ENCODE data around the gene OR10A6. TPM values are rescaled to one million over a fixed set of nuclear protein-coding genes. Genes with fewer than 3 reads are reported as not detected.

OR10A6 gene, protein sequence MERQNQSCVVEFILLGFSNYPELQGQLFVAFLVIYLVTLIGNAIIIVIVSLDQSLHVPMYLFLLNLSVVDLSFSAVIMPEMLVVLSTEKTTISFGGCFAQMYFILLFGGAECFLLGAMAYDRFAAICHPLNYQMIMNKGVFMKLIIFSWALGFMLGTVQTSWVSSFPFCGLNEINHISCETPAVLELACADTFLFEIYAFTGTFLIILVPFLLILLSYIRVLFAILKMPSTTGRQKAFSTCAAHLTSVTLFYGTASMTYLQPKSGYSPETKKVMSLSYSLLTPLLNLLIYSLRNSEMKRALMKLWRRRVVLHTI
- polyA plus RNA-seq (not detected in 2 replicates), polyA minus RNA-seq (not detected in 2 replicates)

DNA sequence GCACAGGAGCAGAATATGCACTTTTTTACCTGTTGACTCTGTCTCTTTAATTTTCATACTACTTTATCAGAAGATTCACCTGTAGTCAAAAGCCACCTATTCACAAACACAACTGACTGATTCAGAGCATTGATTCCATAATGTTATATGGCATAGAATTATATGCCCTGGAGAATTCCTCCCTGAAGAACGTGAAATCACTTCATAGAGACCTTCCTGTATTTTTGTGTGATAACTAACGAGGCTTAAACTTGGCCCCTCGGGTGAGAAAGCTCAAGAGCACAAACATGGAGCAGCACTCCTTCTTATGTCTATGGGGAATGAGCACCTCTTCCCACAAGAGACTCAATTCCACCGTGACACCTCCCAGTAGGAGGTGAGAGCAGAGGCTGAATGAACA lies at the start of gene OR10A6:
TSS of gene OR10A6 (minus strand) at position 101 of the 400 bp plus-strand sequence. CDS start 2,606 bp downstream, outside the sequence.
- H3K36me3 ChIP-seq (ENCODE audit: insufficient read depth, low read length) = no peaks in the 10 kb centered on the region
- H3K4me2 ChIP-seq (ENCODE audit: low read length) = no peak within 1 kb of the TSS
- TF ChIP-seq, protein P1, sequence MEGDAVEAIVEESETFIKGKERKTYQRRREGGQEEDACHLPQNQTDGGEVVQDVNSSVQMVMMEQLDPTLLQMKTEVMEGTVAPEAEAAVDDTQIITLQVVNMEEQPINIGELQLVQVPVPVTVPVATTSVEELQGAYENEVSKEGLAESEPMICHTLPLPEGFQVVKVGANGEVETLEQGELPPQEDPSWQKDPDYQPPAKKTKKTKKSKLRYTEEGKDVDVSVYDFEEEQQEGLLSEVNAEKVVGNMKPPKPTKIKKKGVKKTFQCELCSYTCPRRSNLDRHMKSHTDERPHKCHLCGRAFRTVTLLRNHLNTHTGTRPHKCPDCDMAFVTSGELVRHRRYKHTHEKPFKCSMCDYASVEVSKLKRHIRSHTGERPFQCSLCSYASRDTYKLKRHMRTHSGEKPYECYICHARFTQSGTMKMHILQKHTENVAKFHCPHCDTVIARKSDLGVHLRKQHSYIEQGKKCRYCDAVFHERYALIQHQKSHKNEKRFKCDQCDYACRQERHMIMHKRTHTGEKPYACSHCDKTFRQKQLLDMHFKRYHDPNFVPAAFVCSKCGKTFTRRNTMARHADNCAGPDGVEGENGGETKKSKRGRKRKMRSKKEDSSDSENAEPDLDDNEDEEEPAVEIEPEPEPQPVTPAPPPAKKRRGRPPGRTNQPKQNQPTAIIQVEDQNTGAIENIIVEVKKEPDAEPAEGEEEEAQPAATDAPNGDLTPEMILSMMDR (IDR thresholded peaks at IDR 0.05; ENCODE audit: poor library complexity, severe bottlenecking) = no peak
- TF ChIP-seq EZH2 (IDR thresholded peaks at IDR 0.05; ENCODE audit: borderline replicate concordance, insufficient read depth, low read length, poor library complexity, severe bottlenecking) (no peak), MXI1 (conservative IDR thresholded peaks at IDR 0.05; ENCODE audit: poor library complexity, severe bottlenecking) (no peak), RAD21 (conservative IDR thresholded peaks at IDR 0.05) (no peak), POLR2AphosphoS5 (IDR thresholded peaks at IDR 0.05) (no peak), EP300 (conservative IDR thresholded peaks at IDR 0.05; ENCODE audit: poor library complexity, severe bottlenecking) (no peak), TAF1 (IDR thresholded peaks at IDR 0.05; ENCODE audit: low read depth) (no peak), SMC3 (conservative IDR thresholded peaks at IDR 0.05; ENCODE audit: poor library complexity) (no peak)
- TF ChIP-seq, protein P2, sequence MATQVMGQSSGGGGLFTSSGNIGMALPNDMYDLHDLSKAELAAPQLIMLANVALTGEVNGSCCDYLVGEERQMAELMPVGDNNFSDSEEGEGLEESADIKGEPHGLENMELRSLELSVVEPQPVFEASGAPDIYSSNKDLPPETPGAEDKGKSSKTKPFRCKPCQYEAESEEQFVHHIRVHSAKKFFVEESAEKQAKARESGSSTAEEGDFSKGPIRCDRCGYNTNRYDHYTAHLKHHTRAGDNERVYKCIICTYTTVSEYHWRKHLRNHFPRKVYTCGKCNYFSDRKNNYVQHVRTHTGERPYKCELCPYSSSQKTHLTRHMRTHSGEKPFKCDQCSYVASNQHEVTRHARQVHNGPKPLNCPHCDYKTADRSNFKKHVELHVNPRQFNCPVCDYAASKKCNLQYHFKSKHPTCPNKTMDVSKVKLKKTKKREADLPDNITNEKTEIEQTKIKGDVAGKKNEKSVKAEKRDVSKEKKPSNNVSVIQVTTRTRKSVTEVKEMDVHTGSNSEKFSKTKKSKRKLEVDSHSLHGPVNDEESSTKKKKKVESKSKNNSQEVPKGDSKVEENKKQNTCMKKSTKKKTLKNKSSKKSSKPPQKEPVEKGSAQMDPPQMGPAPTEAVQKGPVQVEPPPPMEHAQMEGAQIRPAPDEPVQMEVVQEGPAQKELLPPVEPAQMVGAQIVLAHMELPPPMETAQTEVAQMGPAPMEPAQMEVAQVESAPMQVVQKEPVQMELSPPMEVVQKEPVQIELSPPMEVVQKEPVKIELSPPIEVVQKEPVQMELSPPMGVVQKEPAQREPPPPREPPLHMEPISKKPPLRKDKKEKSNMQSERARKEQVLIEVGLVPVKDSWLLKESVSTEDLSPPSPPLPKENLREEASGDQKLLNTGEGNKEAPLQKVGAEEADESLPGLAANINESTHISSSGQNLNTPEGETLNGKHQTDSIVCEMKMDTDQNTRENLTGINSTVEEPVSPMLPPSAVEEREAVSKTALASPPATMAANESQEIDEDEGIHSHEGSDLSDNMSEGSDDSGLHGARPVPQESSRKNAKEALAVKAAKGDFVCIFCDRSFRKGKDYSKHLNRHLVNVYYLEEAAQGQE (IDR thresholded peaks at IDR 0.05; ENCODE audit: borderline replicate concordance) = no peak
- H3K79me2 ChIP-seq (replicated peaks; ENCODE audit: insufficient read depth, low read length) = no peaks in the 10 kb centered on the region
- H4K20me1 ChIP-seq (ENCODE audit: insufficient read depth) = no peaks in the 10 kb centered on the region
- no peaks in the 10 kb centered on the region for H3F3A ChIP-seq (ENCODE audit: insufficient read depth, low read length, poor library complexity, severe bottlenecking)
- H3K27me3 ChIP-seq (ENCODE audit: insufficient read depth, low read depth, low read length) = no peaks in the 10 kb centered on the region
- no peak within 1 kb of the TSS for H3K27ac ChIP-seq (ENCODE audit: low read length)
- H3K4me3 ChIP-seq (ENCODE audit: low read length) = no peak within 1 kb of the TSS
- H3K9me2 ChIP-seq (ENCODE audit: insufficient read depth, low read length) = no peaks in the 10 kb centered on the region
- no peak within 1 kb of the TSS for H3K9ac ChIP-seq (ENCODE audit: low read length)
- no peak within 1 kb of the TSS for H2AFZ ChIP-seq (ENCODE audit: low read depth, low read length)
- H3K9me3 ChIP-seq (ENCODE audit: low read length) = no peaks in the 10 kb centered on the region

DNA sequence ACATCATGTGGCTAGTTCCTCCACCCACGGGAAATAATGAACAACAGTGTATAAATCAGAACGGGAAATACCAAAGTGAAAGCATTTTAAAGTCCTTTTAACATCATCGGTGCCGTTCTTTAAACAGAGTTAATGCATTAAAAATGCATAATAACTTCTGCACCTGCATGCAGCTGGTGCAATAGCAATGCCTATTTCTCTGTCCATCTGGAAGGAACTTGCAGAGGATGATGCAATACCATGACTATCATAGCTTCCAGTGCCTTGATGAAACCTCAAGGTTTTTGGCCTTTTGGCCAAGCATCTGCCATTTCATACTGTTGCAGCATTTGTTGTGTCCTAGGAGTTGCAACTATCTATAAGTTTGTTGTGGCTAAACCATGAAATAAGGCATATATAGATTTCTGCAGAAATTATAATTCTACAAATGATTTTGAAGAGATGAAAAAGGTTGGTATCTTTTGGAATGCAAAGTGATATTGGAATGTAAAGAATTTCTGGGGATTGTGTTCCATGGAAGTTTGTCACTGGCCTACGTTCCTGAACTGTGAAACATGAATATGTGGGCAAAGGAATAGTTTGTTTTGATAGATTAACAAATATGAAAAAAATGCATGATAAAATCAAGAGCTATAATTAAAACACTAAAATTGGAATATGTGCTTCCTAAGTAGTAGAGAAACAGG lies 46.3 kb upstream of the OR10A6 start:
- H3K27me3 ChIP-seq (ENCODE audit: insufficient read depth, low read depth, low read length) = no peaks in the 10 kb centered on the region
- H3F3A ChIP-seq (ENCODE audit: insufficient read depth, low read length, poor library complexity, severe bottlenecking) = no peaks in the 10 kb centered on the region
- no peaks in the 10 kb centered on the region for H3K36me3 ChIP-seq (ENCODE audit: insufficient read depth, low read length)
- H3K79me2 ChIP-seq (replicated peaks; ENCODE audit: insufficient read depth, low read length) = no peaks in the 10 kb centered on the region
- no peaks in the 10 kb centered on the region for H3K9me2 ChIP-seq (ENCODE audit: insufficient read depth, low read length)
- H4K20me1 ChIP-seq (ENCODE audit: insufficient read depth) = no peaks in the 10 kb centered on the region
- H3K9ac ChIP-seq (ENCODE audit: low read length) = no peak overlapping the region
- H3K27ac ChIP-seq (ENCODE audit: low read length) = no peak overlapping the region
- no peaks in the 10 kb centered on the region for H3K9me3 ChIP-seq (ENCODE audit: low read length)
- TF ChIP-seq EZH2 (IDR thresholded peaks at IDR 0.05; ENCODE audit: borderline replicate concordance, insufficient read depth, low read length, poor library complexity, severe bottlenecking) (no peak), EP300 (conservative IDR thresholded peaks at IDR 0.05; ENCODE audit: poor library complexity, severe bottlenecking) (no peak), RAD21 (conservative IDR thresholded peaks at IDR 0.05) (no peak), POLR2AphosphoS5 (IDR thresholded peaks at IDR 0.05) (no peak), TAF1 (IDR thresholded peaks at IDR 0.05; ENCODE audit: low read depth) (no peak)
- TF ChIP-seq, protein P1 (IDR thresholded peaks at IDR 0.05; ENCODE audit: poor library complexity, severe bottlenecking) = no peak
- TF ChIP-seq, protein P2 (IDR thresholded peaks at IDR 0.05; ENCODE audit: borderline replicate concordance) = no peak
- no peak overlapping the region for H3K4me3 ChIP-seq (ENCODE audit: low read length)
- no peak overlapping the region for H2AFZ ChIP-seq (ENCODE audit: low read depth, low read length)
- no peak overlapping the region for H3K4me2 ChIP-seq (ENCODE audit: low read length)

Data from neural cell (in vitro differentiated cells).